Astrocyte (in vitro differentiated cells and primary cell): Measurements from ENCODE around the gene SIRPG.

ENCODE experiments used
- CTCF ChIP-seq: IDR thresholded peaks from 2 replicates; pipeline ENCODE4 v1.5.1; 2011; ENCODE audit warnings: low read depth, mild to moderate bottlenecking, inconsistent platforms, low read length, moderate library complexity; ENCODE audit not compliant: insufficient read depth
- EZH2 ChIP-seq: IDR thresholded peaks from 2 replicates; pipeline ENCODE4 v1.6.1; 2012; ENCODE audit warnings: mild to moderate bottlenecking, low read length, inconsistent platforms; ENCODE audit not compliant: insufficient read depth

GRCh38 chr20:1616858-1617434 lies 40.6 kb downstream of the SIRPG start:
- no peak for TF ChIP-seq CTCF
- TF ChIP-seq EZH2, result no peak
